Breast epithelium (tissue), 4 donors: ENCODE results near the gene PIAS1. TPM values are rescaled to one million over a fixed set of nuclear protein-coding genes. Genes with fewer than 3 reads are reported as not detected.

ENCODE experiments used
- DNase-seq, 2 donors: peaks; one replicate each; pipeline ENCODE4 v3.0.0-alpha.2; 2019; ENCODE audit warnings: low spot score in 2 of 2
- H3K27ac ChIP-seq, 2 donors: fragments of 200-600 bp; sonication (generic) in 1 of 2; one replicate each; pipeline ENCODE4 v1.5.1; 2016 to 2019; ENCODE audit warnings: mild to moderate bottlenecking in 1 of 2
- H3K27me3 ChIP-seq, 2 donors: fragments of 200-600 bp; sonication (generic) in 1 of 2; one replicate each; pipeline versions ENCODE4 v1.5.1 to v1.6.0; 2017 to 2019; ENCODE audit warnings: control low read depth in 1 of 2, mild to moderate bottlenecking in 1 of 2
- H3K36me3 ChIP-seq: fragments of 200-600 bp; one replicate; pipeline ENCODE4 v1.5.1; 2019
- H3K4me1 ChIP-seq, 2 donors: fragments of 200-600 bp; sonication (generic); one replicate each; pipeline ENCODE4 v1.5.1; 2016 to 2019; ENCODE audit warnings: control low read depth in 1 of 2
- H3K4me3 ChIP-seq, 3 donors: fragments of 200-600 bp; sonication (generic); 1 replicate in 2 of 3; 2 replicates in 1 of 3; pipeline ENCODE4 v1.5.1; 2016 to 2019; ENCODE audit warnings: mild to moderate bottlenecking in 3 of 3, moderate library complexity in 2 of 3
- H3K9me3 ChIP-seq, 2 donors: fragments of 200-600 bp; sonication (generic) in 1 of 2; one replicate each; pipeline ENCODE4 v1.5.1; 2016 to 2019; ENCODE audit warnings: control low read depth in 1 of 2
- POLR2A ChIP-seq: fragments of 450-650 bp; IDR thresholded peaks from one replicate; pipeline ENCODE4 v1.6.1; 2016; ENCODE audit warnings: antibody characterized with exemption, mild to moderate bottlenecking, moderate library complexity
- POLR2AphosphoS5 ChIP-seq, 3 donors: sonication (generic); formaldehyde crosslinking; IDR thresholded peaks; one replicate each; pipeline ENCODE4 v1.6.1; 2017; ENCODE audit warnings: antibody characterized with exemption in 3 of 3
- intact Hi-C: fragments of 100-400 bp; cut with DNase I; formaldehyde crosslinking; loops from one replicate; pipeline ENCODE4 v1.15.1; 2023; ENCODE audit warnings: low total_unique reads
- total RNA-seq, 3 donors: library from RNA; depleted of rRNA; stranded (reverse); fragments of >200 nt; gene quantifications; one replicate each; pipeline ENCODE4 v1.1.0, GENCODE V29; 2016
- TF ChIP-seq, protein P1 (sequence below), 3 donors: fragments of 450-650 bp; IDR thresholded peaks; one replicate each; pipeline ENCODE4 v1.5.1; 2016 to 2017; ENCODE audit warnings: antibody characterized with exemption in 3 of 3, mild to moderate bottlenecking in 3 of 3, moderate library complexity in 3 of 3

The PIAS1 gene
- total RNA-seq, 3 donors from 2014 or later, result 43.9 to 77.4 (median 57.1) TPM

DNA sequence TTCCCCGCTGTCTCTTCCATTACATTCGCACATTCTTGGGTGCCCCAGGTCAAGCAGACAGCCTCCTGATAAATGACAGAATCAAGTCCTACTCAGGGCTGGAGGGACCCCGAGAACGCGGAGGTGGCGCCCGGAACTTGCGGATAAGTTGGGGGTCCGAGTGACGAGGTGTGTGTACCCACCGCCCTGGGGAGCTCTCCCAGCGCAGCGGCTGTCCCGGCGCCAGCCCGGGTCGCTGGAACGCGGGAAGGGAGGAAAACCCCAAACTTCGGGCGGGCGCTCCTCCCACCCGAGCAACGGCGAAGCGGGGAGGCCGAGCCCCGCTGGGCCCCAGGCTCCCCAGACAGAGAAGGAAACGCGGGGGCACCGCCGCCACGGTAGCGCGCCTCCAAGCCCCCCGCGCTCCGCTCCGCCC, 174.9 kb downstream of the PIAS1 start:
- intact Hi-C loops, result no loop called here

DNA sequence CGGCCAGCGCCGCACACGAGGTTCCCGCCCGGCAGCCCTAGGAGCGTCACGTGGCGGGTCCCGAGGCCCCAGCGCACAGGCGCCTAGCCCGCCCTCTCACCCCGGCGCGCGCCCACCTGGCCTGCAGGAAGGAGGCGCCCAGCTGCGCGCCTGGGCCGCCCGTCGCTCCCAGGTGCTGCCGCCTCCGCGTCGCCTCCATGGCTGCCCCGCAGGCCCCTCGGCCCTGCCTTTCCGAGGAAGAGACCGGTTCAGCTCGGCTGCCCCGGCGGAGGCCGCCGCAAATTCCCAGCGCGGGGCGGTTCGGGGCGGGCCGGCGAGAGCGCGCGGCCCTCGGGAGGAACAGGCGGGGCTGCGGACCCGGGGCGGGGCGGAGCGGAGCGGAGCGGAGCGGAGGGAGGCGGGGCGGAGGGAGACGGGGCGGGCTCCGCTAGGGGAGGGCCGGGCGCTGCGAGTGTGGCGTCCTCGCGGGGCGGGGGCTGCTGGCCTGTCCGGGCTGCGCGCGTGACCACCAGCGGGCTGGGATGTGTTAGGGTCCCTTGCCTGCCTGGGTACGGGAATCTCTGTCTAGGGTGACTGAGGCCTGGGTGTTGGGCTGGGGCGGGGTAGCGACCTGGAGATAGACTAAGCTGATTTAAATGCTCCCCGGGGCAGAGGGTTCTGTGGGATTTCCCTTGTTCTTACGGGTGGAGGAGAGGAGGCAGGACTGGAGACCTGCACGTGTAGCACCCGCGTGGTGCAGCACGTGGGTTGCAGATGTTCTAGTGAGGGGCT, 175.5 kb downstream of the PIAS1 start, which contains the start of gene CLN6:
Gene CLN6, minus strand, starts transcription at position 343 of the 771 bp plus-strand sequence. Its CDS starts 144 bp downstream, at position 199.
- DNase-seq, result peak; percentile 60 to 76
- no peaks in the 10 kb centered on the region for H3K36me3 ChIP-seq

More for the DNA sequence above, 174.9 kb downstream of the PIAS1 start:
- no peaks in the 10 kb centered on the region for H3K36me3 ChIP-seq
- peak overlapping the region; percentile 78 to 88 for H3K27ac ChIP-seq
- H3K27me3 ChIP-seq, result no peaks in the 10 kb centered on the region
- H3K9me3 ChIP-seq, result no peaks in the 10 kb centered on the region
- H3K4me3 ChIP-seq, result peak overlapping the region; percentile 67 to 89 (median 71)
- TF ChIP-seq, protein P1, sequence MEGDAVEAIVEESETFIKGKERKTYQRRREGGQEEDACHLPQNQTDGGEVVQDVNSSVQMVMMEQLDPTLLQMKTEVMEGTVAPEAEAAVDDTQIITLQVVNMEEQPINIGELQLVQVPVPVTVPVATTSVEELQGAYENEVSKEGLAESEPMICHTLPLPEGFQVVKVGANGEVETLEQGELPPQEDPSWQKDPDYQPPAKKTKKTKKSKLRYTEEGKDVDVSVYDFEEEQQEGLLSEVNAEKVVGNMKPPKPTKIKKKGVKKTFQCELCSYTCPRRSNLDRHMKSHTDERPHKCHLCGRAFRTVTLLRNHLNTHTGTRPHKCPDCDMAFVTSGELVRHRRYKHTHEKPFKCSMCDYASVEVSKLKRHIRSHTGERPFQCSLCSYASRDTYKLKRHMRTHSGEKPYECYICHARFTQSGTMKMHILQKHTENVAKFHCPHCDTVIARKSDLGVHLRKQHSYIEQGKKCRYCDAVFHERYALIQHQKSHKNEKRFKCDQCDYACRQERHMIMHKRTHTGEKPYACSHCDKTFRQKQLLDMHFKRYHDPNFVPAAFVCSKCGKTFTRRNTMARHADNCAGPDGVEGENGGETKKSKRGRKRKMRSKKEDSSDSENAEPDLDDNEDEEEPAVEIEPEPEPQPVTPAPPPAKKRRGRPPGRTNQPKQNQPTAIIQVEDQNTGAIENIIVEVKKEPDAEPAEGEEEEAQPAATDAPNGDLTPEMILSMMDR (IDR thresholded peaks at IDR 0.05), result no peak
- TF ChIP-seq POLR2A (no peak), POLR2AphosphoS5 (IDR thresholded peaks at IDR 0.05) (no peak)
- H3K4me1 ChIP-seq, result peaks cover 5 to 9% of the 10 kb centered on the region in 2 donors
- DNase-seq, result no peak

DNA sequence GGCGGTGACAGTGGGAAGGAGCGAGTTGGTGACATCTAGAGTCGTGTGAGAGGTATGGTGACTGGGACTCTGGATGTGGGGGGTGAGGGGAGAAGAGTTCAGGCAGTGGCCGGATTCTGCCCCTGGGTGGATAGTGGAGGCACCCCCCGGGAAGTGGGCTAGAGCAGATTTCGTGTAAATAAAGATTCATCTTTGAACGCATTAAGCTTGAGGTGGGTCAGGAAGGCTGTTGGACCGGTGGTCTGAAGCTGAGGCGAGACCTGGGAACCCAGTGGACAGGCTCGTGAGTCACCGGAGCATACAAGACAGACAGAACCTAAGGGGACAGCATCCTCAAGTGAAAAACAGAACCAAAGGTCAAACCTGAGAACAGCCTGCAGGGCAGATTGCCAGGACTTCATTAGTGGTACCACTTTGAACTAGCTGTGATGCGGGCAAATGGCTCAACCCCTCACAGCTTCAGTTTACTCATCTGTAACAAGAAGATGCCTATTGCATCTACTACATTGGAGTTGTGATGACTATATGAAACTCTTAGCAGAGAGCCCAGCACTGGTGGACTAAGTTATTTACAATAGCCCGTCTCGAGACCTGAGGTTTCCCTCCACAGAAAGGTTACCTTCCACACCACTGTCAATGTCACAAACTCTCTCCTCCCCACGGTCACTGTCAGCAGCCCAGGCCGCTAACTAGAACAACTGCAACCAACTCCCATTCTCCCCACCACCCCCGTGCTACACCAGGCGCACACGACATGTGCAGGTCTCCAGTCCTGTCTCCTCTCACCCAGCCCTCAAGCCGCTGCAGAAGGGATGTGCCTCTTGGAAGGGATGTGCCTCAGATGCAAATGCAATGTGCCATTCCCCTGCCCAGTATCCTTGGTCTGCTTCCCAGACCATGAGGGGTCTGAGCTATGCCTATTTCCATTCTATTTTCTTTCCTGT, 176.3 kb downstream of the PIAS1 start:
- no peak for TF ChIP-seq POLR2AphosphoS5 (IDR thresholded peaks at IDR 0.05)
- TF ChIP-seq, protein P1 (IDR thresholded peaks at IDR 0.05), result no peak
- no peak for TF ChIP-seq POLR2A
- H3K4me1 ChIP-seq, result peaks cover 5 to 9% of the 10 kb centered on the region in 2 donors
- peak overlapping the region; percentile 67 to 89 (median 71) for H3K4me3 ChIP-seq
- intact Hi-C loops, result no loop called here
- H3K27ac ChIP-seq, result peak overlapping the region; percentile 78 to 88
- DNase-seq, result no peak
- H3K36me3 ChIP-seq, result no peaks in the 10 kb centered on the region
- H3K27me3 ChIP-seq, result no peaks in the 10 kb centered on the region
- no peaks in the 10 kb centered on the region for H3K9me3 ChIP-seq

More for the DNA sequence above, 175.5 kb downstream of the PIAS1 start, which contains the start of gene CLN6:
- H3K27ac ChIP-seq, result peak within 1 kb of the TSS; percentile 78 to 88
- peak within 1 kb of the TSS; percentile 67 to 89 (median 71) for H3K4me3 ChIP-seq
- H3K27me3 ChIP-seq, result no peaks in the 10 kb centered on the region
- peaks cover 5 to 9% of the 10 kb centered on the region in 2 donors for H3K4me1 ChIP-seq
- TF ChIP-seq, protein P1 (IDR thresholded peaks at IDR 0.05), result no peak
- TF ChIP-seq POLR2AphosphoS5 (IDR thresholded peaks at IDR 0.05) (peak in 2 of 3 donors; percentile 14 to 41), POLR2A (no peak)
- intact Hi-C loops, result no loop called here
- H3K9me3 ChIP-seq, result no peaks in the 10 kb centered on the region

DNA sequence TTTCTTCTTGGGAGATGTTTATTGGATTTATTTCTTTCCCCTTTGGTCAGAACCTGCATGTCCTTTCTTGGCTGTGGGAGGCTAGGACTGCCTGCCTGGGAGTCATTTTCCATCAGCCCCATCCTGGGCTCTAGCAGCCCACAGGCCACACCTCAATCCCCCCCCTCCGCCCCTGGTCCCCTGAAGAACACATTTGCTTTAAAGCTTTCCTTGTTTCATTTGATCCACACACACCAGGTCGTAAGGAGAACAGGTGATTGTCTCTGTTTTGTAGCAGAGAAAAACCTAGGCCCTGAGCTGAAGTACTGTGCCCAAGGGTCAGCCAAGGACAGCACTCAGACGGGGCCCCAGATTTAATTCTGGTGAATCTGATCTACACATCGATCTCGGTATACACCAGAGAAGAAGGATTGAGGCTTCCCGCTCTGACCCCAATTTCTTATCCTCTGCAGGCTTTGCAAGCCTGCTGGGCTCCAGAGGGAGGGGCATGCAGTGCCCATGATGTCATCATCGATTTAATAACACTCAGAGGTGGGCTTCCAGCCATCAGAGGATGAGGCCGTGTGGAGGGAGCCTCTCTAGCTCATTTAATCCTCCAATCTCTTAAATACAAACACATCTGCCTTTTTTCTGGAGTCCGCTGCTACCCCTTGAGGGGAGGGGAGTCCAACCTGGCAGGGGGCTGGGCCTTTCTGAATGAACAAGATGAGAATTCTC, 177.1 kb downstream of the PIAS1 start:
- H3K27me3 ChIP-seq, result no peaks in the 10 kb centered on the region
- peaks cover 5 to 9% of the 10 kb centered on the region in 2 donors for H3K4me1 ChIP-seq
- no peaks in the 10 kb centered on the region for H3K36me3 ChIP-seq
- no peak for DNase-seq
- no peak overlapping the region for H3K27ac ChIP-seq
- H3K9me3 ChIP-seq, result no peaks in the 10 kb centered on the region
- TF ChIP-seq, protein P1 (IDR thresholded peaks at IDR 0.05), result no peak
- TF ChIP-seq POLR2A (no peak), POLR2AphosphoS5 (IDR thresholded peaks at IDR 0.05) (no peak)
- H3K4me3 ChIP-seq, result no peak overlapping the region
- intact Hi-C loops, result no loop called here
